CD4-positive, alpha-beta T cell (primary cell): ENCODE results near the gene ELFN1. TPM values are rescaled to one million over a fixed set of nuclear protein-coding genes. Genes with fewer than 3 reads are reported as not detected.

Experiments used
- ATAC-seq: fragments of 200-7000 bp; cut with Tn5 transposase; one replicate; pipeline ENCODE4 v1.10.0; 2022; ENCODE audit warnings: mild to moderate bottlenecking; ENCODE audit not compliant: poor library complexity
- CTCF ChIA-PET: fragments of 350-600 bp; sonication (Branson Sonifier 250); formaldehyde crosslinking; loops from one replicate; lab custom pipeline; 2021; ENCODE audit warnings: antibody characterized with exemption, inconsistent platforms; lab: Charles Lee
- POLR2A ChIA-PET: fragments of 350-600 bp; sonication (Branson Sonifier 250); formaldehyde crosslinking; loops from one replicate; lab custom pipeline; 2021; ENCODE audit warnings: antibody characterized with exemption, inconsistent platforms; lab: Charles Lee
- DNase-seq, 14 experiments: peaks; one replicate each; pipeline ENCODE4 v3.0.0-alpha.2; 2013 to 2020; ENCODE audit warnings: mixed read lengths in 2 of 14
- H3K27ac ChIP-seq, 2 donors: one replicate each; pipeline versions ENCODE4 v1.5.1 to v1.7.0; 2013; ENCODE audit warnings: low read length in 2 of 2, low read depth in 1 of 2, mild to moderate bottlenecking in 1 of 2
- H3K27me3 ChIP-seq, 2 experiments: 1 replicate in 1 of 2; 2 replicates in 1 of 2; pipeline versions ENCODE4 v1.6.1 to v1.7.0; 2013; ENCODE audit warnings: low read length in 2 of 2, control low read depth in 1 of 2, mild to moderate bottlenecking in 1 of 2, moderate library complexity in 1 of 2; ENCODE audit not compliant: insufficient read depth in 2 of 2, control insufficient read depth in 1 of 2
- H3K36me3 ChIP-seq: one replicate; pipeline ENCODE4 v1.6.1; 2013; ENCODE audit warnings: low read length, control low read depth; ENCODE audit not compliant: insufficient read depth
- H3K4me1 ChIP-seq: one replicate; pipeline ENCODE4 v1.6.1; 2013; ENCODE audit warnings: low read length, control low read depth; ENCODE audit not compliant: insufficient read depth
- H3K4me3 ChIP-seq: one replicate; pipeline ENCODE4 v1.5.1; 2013; ENCODE audit warnings: mild to moderate bottlenecking, low read length, moderate library complexity
- H3K9me3 ChIP-seq, 2 experiments: 1 replicate in 1 of 2; 2 replicates in 1 of 2; pipeline versions ENCODE4 v1.6.1 to v1.7.0; 2013; ENCODE audit warnings: low read length in 2 of 2, mild to moderate bottlenecking in 2 of 2, control low read depth in 1 of 2, moderate library complexity in 1 of 2; ENCODE audit not compliant: control insufficient read depth in 1 of 2, insufficient read depth in 1 of 2
- H3K27ac Mint-ChIP-seq: one replicate; pipeline ENCODE4 v1.8.0; 2020; ENCODE audit warnings: mixed read lengths
- H3K27me3 Mint-ChIP-seq: one replicate; pipeline ENCODE4 v1.8.0; 2021; ENCODE audit warnings: mixed read lengths
- H3K36me3 Mint-ChIP-seq: one replicate; pipeline ENCODE4 v1.8.0; 2021; ENCODE audit warnings: low read depth, mixed read lengths
- H3K4me1 Mint-ChIP-seq: one replicate; pipeline ENCODE4 v1.8.0; 2021; ENCODE audit warnings: low read depth, mixed read lengths
- H3K4me3 Mint-ChIP-seq: one replicate; pipeline ENCODE4 v1.8.0; 2020; ENCODE audit warnings: mild to moderate bottlenecking, mixed read lengths
- H3K9me3 Mint-ChIP-seq: one replicate; pipeline ENCODE4 v1.8.0; 2020; ENCODE audit warnings: mixed read lengths
- intact Hi-C, 2 experiments: fragments of 100-400 bp; cut with DNase I in 1 of 2; cut with micrococcal nuclease in 1 of 2; formaldehyde crosslinking; loops; one replicate each; pipeline versions ENCODE4 v1.15.1 to v1.9.0; 2023 to 2025; cut with DNase I, micrococcal nuclease
- total RNA-seq, 174 experiments: library from RNA in 2 of 174; stranded (reverse) in 2 of 174; gene quantifications; one replicate each; pipeline ENCODE4 v1.2.3 and lab custom pipeline; 2021 to 2026
- TF ChIP-seq, protein P1 (sequence below): fragments of 200-600 bp; IDR thresholded peaks from one replicate; pipeline ENCODE4 v1.8.0; 2022; ENCODE audit warnings: antibody characterized with exemption, mild to moderate bottlenecking

ELFN1 gene
- total RNA-seq, 2 experiments from 2014 or later, result not detected

DNA sequence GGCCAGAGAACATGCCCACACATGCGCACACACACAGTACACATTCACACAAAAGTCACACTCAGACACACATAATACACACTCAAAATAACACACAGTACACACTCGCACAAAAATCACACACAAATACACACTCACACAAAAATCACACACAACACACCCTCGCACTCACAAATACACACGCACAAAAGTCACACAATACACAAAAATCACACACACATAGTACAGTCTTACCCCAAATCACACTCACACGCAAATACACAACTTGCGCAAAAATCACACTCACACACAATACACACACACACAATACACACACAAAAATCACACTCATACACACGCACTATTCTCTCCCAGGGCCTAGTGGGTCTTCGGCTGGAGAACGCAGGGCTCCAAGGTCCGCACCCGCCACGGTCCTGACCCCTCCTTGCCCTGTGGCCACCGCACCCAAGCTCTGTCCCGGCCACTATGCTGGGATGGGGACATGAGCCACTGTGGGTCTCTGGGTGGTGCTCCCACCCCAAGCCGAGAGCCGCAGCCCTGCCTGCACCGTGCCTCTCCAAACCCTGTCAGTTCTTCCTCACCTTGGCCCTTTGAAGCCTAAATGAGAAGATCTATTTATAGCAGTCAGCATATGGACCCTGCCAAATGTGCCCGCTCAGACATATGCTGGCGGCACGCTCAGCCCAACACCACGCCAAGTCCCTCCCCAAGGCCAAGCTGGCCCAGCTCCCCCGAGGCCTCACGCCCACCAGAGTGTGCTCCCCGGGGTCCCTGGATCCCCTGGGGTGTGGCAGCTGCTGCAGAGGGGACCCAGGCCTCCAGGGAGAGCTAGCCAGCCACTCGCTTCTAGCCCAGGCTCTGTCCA lies 55.9 kb downstream of the ELFN1 start:
- Mint-ChIP-seq H3K36me3 (no peaks in the 10 kb centered on the region), H3K4me3 (no peak overlapping the region), H3K4me1 (no peaks in the 10 kb centered on the region), H3K27me3 (no peaks in the 10 kb centered on the region), H3K27ac (no peak overlapping the region), H3K9me3 (no peaks in the 10 kb centered on the region)
- ATAC-seq (no peak), DNase-seq (no peak)
- no peaks in the 10 kb centered on the region for H3K36me3 ChIP-seq
- TF ChIP-seq, protein P1, sequence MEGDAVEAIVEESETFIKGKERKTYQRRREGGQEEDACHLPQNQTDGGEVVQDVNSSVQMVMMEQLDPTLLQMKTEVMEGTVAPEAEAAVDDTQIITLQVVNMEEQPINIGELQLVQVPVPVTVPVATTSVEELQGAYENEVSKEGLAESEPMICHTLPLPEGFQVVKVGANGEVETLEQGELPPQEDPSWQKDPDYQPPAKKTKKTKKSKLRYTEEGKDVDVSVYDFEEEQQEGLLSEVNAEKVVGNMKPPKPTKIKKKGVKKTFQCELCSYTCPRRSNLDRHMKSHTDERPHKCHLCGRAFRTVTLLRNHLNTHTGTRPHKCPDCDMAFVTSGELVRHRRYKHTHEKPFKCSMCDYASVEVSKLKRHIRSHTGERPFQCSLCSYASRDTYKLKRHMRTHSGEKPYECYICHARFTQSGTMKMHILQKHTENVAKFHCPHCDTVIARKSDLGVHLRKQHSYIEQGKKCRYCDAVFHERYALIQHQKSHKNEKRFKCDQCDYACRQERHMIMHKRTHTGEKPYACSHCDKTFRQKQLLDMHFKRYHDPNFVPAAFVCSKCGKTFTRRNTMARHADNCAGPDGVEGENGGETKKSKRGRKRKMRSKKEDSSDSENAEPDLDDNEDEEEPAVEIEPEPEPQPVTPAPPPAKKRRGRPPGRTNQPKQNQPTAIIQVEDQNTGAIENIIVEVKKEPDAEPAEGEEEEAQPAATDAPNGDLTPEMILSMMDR, result no peak
- ChIA-PET POLR2A (no interaction called here), CTCF (no interaction called here)
- no peak overlapping the region for H3K4me3 ChIP-seq
- H3K4me1 ChIP-seq, result no peaks in the 10 kb centered on the region
- peaks cover 0 to 2% of the 10 kb centered on the region in 2 experiments for H3K27me3 ChIP-seq
- H3K27ac ChIP-seq, result no peak overlapping the region
- intact Hi-C loops, result no loop called here
- peaks cover 6 to 37% of the 10 kb centered on the region in 2 experiments for H3K9me3 ChIP-seq

DNA sequence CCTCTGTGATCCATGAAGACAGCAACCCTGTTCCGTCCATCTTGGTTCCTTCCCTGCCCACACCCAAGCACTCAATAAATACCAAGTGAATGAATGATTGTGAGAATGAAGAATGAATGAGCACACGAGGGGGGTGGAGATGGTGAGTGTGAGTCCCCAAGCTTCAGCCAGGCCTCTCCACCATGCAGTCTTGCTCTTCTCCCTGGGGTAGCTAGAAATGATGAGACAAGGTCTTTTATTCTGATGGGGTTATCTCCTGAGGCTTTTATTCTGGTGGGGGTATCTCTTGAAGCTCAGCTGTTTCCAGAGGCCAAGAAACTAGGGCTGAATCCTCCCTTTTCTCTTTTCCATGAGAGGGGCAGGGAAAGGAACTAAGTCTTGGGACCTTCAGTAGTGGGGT lies 57.0 kb downstream of the ELFN1 start:
- H3K36me3 Mint-ChIP-seq, result no peaks in the 10 kb centered on the region
- intact Hi-C loops, result no loop called here
- Histone ChIP-seq H3K4me3 (no peak overlapping the region), H3K4me1 (no peaks in the 10 kb centered on the region), H3K36me3 (no peaks in the 10 kb centered on the region), H3K27me3 (peaks cover 0 to 2% of the 10 kb centered on the region in 2 experiments), H3K9me3 (peaks cover 6 to 41% of the 10 kb centered on the region in 2 experiments), H3K27ac (no peak overlapping the region)
- no peak for ATAC-seq
- ChIA-PET POLR2A (no interaction called here), CTCF (no interaction called here)
- H3K9me3 Mint-ChIP-seq, result no peaks in the 10 kb centered on the region
- H3K27me3 Mint-ChIP-seq, result no peaks in the 10 kb centered on the region
- no peak for DNase-seq
- H3K27ac Mint-ChIP-seq, result no peak overlapping the region
- no peaks in the 10 kb centered on the region for H3K4me1 Mint-ChIP-seq
- TF ChIP-seq, protein P1, result no peak
- H3K4me3 Mint-ChIP-seq, result no peak overlapping the region

DNA sequence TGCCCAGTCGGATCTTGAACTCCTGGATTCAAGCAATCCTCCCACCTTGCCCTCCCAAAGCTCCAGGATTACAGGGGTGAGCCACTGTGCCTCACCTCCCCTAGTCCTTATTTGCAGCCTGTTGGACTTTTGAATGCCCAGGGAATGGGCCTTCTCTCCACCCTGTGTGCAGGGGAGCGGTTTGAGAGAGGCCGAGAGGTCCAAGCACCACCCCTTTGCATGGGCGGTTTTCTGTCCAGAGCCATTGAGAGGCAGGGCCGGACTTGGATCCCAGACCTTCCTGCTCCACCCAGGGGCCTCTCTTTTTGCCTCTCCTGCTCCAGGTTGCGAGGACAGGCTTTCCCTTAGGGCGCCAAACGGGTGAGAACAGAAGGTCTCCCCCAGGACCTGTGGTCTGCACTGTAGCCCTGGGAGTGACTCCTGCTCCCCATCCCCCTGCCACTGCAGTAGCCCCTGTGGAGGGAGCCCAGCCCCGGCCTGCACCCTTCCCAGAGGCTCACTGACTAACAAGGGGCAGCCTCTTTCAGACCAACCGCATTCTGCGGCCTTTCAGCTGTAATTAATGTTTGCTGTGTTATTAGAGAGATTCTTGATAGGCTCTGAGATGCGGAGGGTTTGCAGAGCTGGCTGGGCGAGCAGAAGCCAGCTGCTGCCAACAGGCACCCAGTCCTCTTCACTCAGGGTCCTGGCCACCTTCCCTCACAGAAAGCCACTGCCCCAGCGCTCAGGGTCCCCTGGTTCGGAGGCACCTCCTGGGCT lies 57.9 kb downstream of the ELFN1 start:
- no peaks in the 10 kb centered on the region for H3K4me1 ChIP-seq
- CTCF ChIA-PET, result no interaction called here
- no peak overlapping the region for H3K27ac ChIP-seq
- POLR2A ChIA-PET, result no interaction called here
- no peak overlapping the region for H3K27ac Mint-ChIP-seq
- peaks cover 0 to 2% of the 10 kb centered on the region in 2 experiments for H3K27me3 ChIP-seq
- H3K4me3 ChIP-seq, result no peak overlapping the region
- TF ChIP-seq, protein P1, result no peak
- no peaks in the 10 kb centered on the region for H3K36me3 ChIP-seq
- H3K9me3 Mint-ChIP-seq, result no peaks in the 10 kb centered on the region
- intact Hi-C loops, result no loop called here
- H3K4me1 Mint-ChIP-seq, result no peaks in the 10 kb centered on the region
- no peak overlapping the region for H3K4me3 Mint-ChIP-seq
- DNase-seq (no peak), ATAC-seq (no peak)
- peaks cover 6 to 41% of the 10 kb centered on the region in 2 experiments for H3K9me3 ChIP-seq
- no peaks in the 10 kb centered on the region for H3K27me3 Mint-ChIP-seq
- H3K36me3 Mint-ChIP-seq, result no peaks in the 10 kb centered on the region
